WTC11 (cell line): ENCODE results near the gene DENND1B. TPM values are rescaled to one million over a fixed set of nuclear protein-coding genes. Genes with fewer than 3 reads are reported as not detected.

ENCODE experiments used
- ATAC-seq: fragments of 200-7000 bp; cut with Tn5 transposase; 2 replicates; pipeline ENCODE4 v1.10.0; 2021; ENCODE audit warnings: mild to moderate bottlenecking, moderate library complexity
- CTCF ChIA-PET: fragments of 300-600 bp; sonication (Branson Sonifier 250); formaldehyde crosslinking; loops from one replicate; lab custom pipeline; 2021; ENCODE audit warnings: antibody characterized with exemption; lab: Charles Lee
- POLR2A ChIA-PET: fragments of 350-600 bp; sonication (Branson Sonifier 250); formaldehyde crosslinking; loops from one replicate; lab custom pipeline; 2021; ENCODE audit warnings: antibody characterized with exemption; lab: Charles Lee
- DNase-seq: peaks from one replicate; pipeline ENCODE4 v3.0.0; 2021; ENCODE audit warnings: low spot score
- H3K27ac Mint-ChIP-seq: 2 replicates; pipeline ENCODE4 v1.8.0; 2021; ENCODE audit warnings: mixed read lengths
- H3K27me3 Mint-ChIP-seq: 2 replicates; pipeline ENCODE4 v1.8.0; 2021; ENCODE audit warnings: low read depth, mild to moderate bottlenecking, moderate library complexity, mixed read lengths
- H3K36me3 Mint-ChIP-seq: 2 replicates; pipeline ENCODE4 v1.8.0; 2021; ENCODE audit warnings: mixed read lengths
- H3K4me1 Mint-ChIP-seq: 2 replicates; pipeline ENCODE4 v1.8.0; 2022; ENCODE audit warnings: mixed read lengths
- H3K4me3 Mint-ChIP-seq: 2 replicates; pipeline ENCODE4 v1.8.0; 2021; ENCODE audit warnings: mild to moderate bottlenecking, moderate library complexity, mixed read lengths
- H3K9me3 Mint-ChIP-seq: 2 replicates; pipeline ENCODE4 v1.8.0; 2021; ENCODE audit warnings: mixed read lengths
- AFF4 ChIP-seq: sonication (generic); formaldehyde crosslinking; IDR thresholded peaks from 2 replicates; pipeline ENCODE4 v1.8.1; 2023; ENCODE audit warnings: mild to moderate bottlenecking, missing genetic modification reagents, borderline replicate concordance
- CREM ChIP-seq: sonication (generic); formaldehyde crosslinking; IDR thresholded peaks from 2 replicates; pipeline ENCODE4 v1.8.1; 2022; ENCODE audit warnings: mild to moderate bottlenecking, missing genetic modification reagents, moderate library complexity
- CTCF ChIP-seq: fragments of 200-600 bp; IDR thresholded peaks from 2 replicates; pipeline ENCODE4 v1.8.0; 2022; ENCODE audit warnings: antibody characterized with exemption
- ESRRA ChIP-seq: sonication (generic); formaldehyde crosslinking; IDR thresholded peaks from 2 replicates; pipeline ENCODE4 v1.8.1; 2022; ENCODE audit warnings: mild to moderate bottlenecking, missing genetic modification reagents, borderline replicate concordance
- ETV6 ChIP-seq: sonication (generic); formaldehyde crosslinking; IDR thresholded peaks from 2 replicates; pipeline ENCODE4 v1.8.1; 2022; ENCODE audit warnings: mild to moderate bottlenecking, missing genetic modification reagents
- GRHL2 ChIP-seq: fragments of 250-450 bp; sonication (Bioruptor Pico); IDR thresholded peaks from 2 replicates; pipeline ENCODE4 v1.8.0; 2022; ENCODE audit warnings: mild to moderate bottlenecking, moderate library complexity; ENCODE audit not compliant: insufficient replicate concordance, severe bottlenecking
- IRF2 ChIP-seq: sonication (generic); formaldehyde crosslinking; IDR thresholded peaks from 2 replicates; pipeline ENCODE4 v1.8.0; 2022; ENCODE audit warnings: low read depth, missing genetic modification reagents, borderline replicate concordance
- MYBL2 ChIP-seq: sonication (generic); formaldehyde crosslinking; IDR thresholded peaks from 2 replicates; pipeline ENCODE4 v1.8.1; 2023; ENCODE audit warnings: mild to moderate bottlenecking, moderate library complexity, missing genetic modification reagents
- NR3C1 ChIP-seq: sonication (generic); formaldehyde crosslinking; conservative IDR thresholded peaks from 2 replicates; pipeline ENCODE4 v1.8.1; 2023; ENCODE audit warnings: low read depth, mild to moderate bottlenecking, missing genetic modification reagents
- PRDM15 ChIP-seq: sonication (generic); formaldehyde crosslinking; IDR thresholded peaks from 2 replicates; pipeline ENCODE4 v1.8.0; 2022; ENCODE audit warnings: missing genetic modification reagents
- RELA ChIP-seq: sonication (generic); formaldehyde crosslinking; IDR thresholded peaks from 2 replicates; pipeline ENCODE4 v1.8.1; 2022; ENCODE audit warnings: missing genetic modification reagents, mild to moderate bottlenecking, borderline replicate concordance
- SMAD3 ChIP-seq: sonication (generic); formaldehyde crosslinking; IDR thresholded peaks from 2 replicates; pipeline ENCODE4 v1.8.0; 2022; ENCODE audit warnings: missing genetic modification reagents, mild to moderate bottlenecking, borderline replicate concordance
- SMAD4 ChIP-seq: sonication (generic); formaldehyde crosslinking; IDR thresholded peaks from 2 replicates; pipeline ENCODE4 v1.8.0; 2022; ENCODE audit warnings: mild to moderate bottlenecking, missing genetic modification reagents
- STAT6 ChIP-seq: sonication (generic); formaldehyde crosslinking; conservative IDR thresholded peaks from 2 replicates; pipeline ENCODE4 v1.8.1; 2023; ENCODE audit warnings: mild to moderate bottlenecking, low read depth, missing genetic modification reagents, moderate library complexity
- TEAD1 ChIP-seq: sonication (generic); formaldehyde crosslinking; IDR thresholded peaks from 2 replicates; pipeline ENCODE4 v1.8.0; 2022; ENCODE audit warnings: mild to moderate bottlenecking, missing genetic modification reagents
- USF2 ChIP-seq: sonication (generic); formaldehyde crosslinking; IDR thresholded peaks from 2 replicates; pipeline ENCODE4 v1.8.1; 2023; ENCODE audit warnings: mild to moderate bottlenecking, missing genetic modification reagents, moderate library complexity
- ZMAT4 ChIP-seq: fragments of 250-450 bp; sonication (Bioruptor Pico); IDR thresholded peaks from 2 replicates; pipeline ENCODE4 v1.9.0; 2021; ENCODE audit warnings: mild to moderate bottlenecking
- ZNF232 ChIP-seq: sonication (generic); formaldehyde crosslinking; IDR thresholded peaks from 2 replicates; pipeline ENCODE4 v1.8.0; 2022; ENCODE audit warnings: mild to moderate bottlenecking, missing genetic modification reagents
- ZSCAN18 ChIP-seq: fragments of 250-450 bp; sonication (Bioruptor Pico); IDR thresholded peaks from 2 replicates; pipeline ENCODE4 v2.1.2; 2022; ENCODE audit warnings: mild to moderate bottlenecking, moderate library complexity
- total RNA-seq: library from RNA; stranded (reverse); gene quantifications from 3 replicates; pipeline ENCODE4 v1.2.3, GENCODE V29; 2021

The DENND1B gene
- total RNA-seq, 1 experiment from 2014 or later, result 4.3 TPM

- POLR2A ChIA-PET, result no interaction called here
- no peak for TF ChIP-seq ZNF232 (CRISPR knock-in tag)
- no peak for TF ChIP-seq NR3C1 (CRISPR knock-in tag)
- no peak for TF ChIP-seq STAT6 (CRISPR knock-in tag)
- TF ChIP-seq SMAD3 (CRISPR knock-in tag), result no peak
- no peak for TF ChIP-seq AFF4 (CRISPR knock-in tag)
- TF ChIP-seq ZSCAN18 (CRISPR knock-in tag), result no peak
- no peak for TF ChIP-seq PRDM15
- TF ChIP-seq SMAD4 (CRISPR knock-in tag), result no peak
- no peak for TF ChIP-seq GRHL2
- no peak for TF ChIP-seq ETV6
- TF ChIP-seq USF2, result no peak
- no peak for TF ChIP-seq ESRRA
- TF ChIP-seq CREM (CRISPR knock-in tag), result no peak
- TF ChIP-seq RELA (CRISPR knock-in tag), result no peak
- TF ChIP-seq IRF2 (CRISPR knock-in tag), result no peak
- no peak for TF ChIP-seq TEAD1
- TF ChIP-seq MYBL2, result no peak
- no peak for TF ChIP-seq CTCF
- TF ChIP-seq ZMAT4 (CRISPR knock-in tag), result no peak
- TF ChIP-seq, all 79 proteins: peak for 0
- DNase-seq (no peak), ATAC-seq (no peak)
- H3K27me3 Mint-ChIP-seq, result no peaks in the 10 kb centered on the region
- H3K27ac Mint-ChIP-seq, result no peak overlapping the region
- H3K36me3 Mint-ChIP-seq, result peaks cover 13% of the 10 kb centered on the region
- CTCF ChIA-PET, result no interaction called here
- H3K4me3 Mint-ChIP-seq, result no peak overlapping the region
- H3K4me1 Mint-ChIP-seq, result no peaks in the 10 kb centered on the region
- H3K9me3 Mint-ChIP-seq, result peaks cover 27% of the 10 kb centered on the region
Observed at GRCh38 chr1:197572169-197572568, 203.1 kb downstream of the DENND1B start.
